Stimulated activated CD4-positive, alpha-beta T cell treated with anti-CD3 and anti-CD28 coated beads, Interleukin-12 subunit alpha, Interleukin-12 subunit beta, amount 100 ng/mL, for 24 hours (primary cell): Measurements from ENCODE around the gene TNIK.
"Not testable (repeated sequence)": the region's sequence is repeated elsewhere in the genome, so short reads cannot be mapped to it uniquely, and the experiment has no call there.

Source experiments
- DNase-seq, 2 experiments: peaks; one replicate each; pipeline ENCODE4 v3.0.0-alpha.2; 2020; ENCODE audit warnings: low read depth in 2 of 2

Gene TNIK

GRCh38 chr3:171126478-171127209 is 333.6 kb downstream of the TNIK start:
- DNase-seq = no peak

GRCh38 chr3:171125010-171125409 is 335.2 kb downstream of the TNIK start:
- no peak for DNase-seq

DNA sequence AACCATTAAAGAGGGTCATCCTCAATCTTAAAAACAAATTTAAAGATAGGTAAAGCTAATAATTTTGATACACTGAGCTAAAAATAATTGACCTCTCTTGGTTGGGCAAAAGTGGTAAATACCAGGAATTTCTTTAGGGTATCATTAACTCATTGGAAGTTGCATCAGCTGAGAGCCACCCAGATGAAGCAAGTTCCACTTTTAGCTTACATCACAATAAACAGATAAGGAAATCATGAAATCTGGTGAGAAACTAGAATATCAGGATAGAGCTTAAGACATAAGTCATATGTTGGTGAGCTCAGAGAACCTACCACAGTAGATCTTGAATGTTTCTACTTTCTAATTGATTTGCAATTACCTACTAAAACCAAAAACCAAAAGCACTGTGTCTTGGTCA is 336.3 kb downstream of the TNIK start:
- DNase-seq = no peak

GRCh38 chr3:171122861-171123260 is 337.3 kb downstream of the TNIK start:
- DNase-seq = no peak

- no peak for DNase-seq
Observed at GRCh38 chr3:171122240-171122639, 338.0 kb downstream of the TNIK start.

DNA sequence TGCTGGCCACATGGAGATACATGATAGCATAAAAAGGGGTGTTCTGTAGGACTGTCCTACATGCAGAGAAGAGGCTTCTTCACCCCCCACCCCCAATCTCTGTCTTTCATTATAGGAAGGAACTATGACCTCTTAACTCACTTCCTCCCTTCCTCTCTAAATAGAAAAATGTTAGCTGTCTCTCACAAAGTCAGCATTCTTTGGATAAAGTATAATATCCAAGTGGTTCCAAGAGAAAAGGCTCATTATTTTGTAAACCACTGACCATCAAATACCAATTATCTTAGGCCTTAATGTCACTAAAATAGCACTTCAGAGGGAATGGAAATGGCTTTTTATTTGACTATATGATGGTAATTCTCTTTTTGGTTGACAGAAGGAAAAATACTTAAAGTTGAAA is 338.4 kb downstream of the TNIK start:
- DNase-seq = no peak

DNA sequence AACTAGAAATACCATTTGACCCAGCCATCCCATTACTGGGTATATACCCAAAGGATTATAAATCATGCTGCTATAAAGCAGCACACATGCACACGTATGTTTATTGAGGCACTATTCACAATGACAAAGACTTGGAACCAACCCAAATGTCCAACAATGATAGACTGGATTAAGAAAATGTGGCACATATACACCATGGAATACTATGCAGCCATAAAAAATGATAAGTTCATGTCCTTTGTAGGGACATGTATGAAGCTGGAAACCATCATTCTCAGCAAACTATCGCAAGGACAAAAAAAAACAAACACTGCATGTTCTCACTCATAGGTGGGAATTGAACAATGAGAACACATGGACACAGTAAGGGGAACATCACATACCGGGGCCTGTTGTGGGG is 340.8 kb downstream of the TNIK start:
- not testable (repeated sequence) for DNase-seq

GRCh38 chr3:171118993-171119392 is 341.2 kb downstream of the TNIK start:
- not testable (repeated sequence) for DNase-seq

GRCh38 chr3:171116824-171117395 is 343.3 kb downstream of the TNIK start:
- DNase-seq = no peak

DNA sequence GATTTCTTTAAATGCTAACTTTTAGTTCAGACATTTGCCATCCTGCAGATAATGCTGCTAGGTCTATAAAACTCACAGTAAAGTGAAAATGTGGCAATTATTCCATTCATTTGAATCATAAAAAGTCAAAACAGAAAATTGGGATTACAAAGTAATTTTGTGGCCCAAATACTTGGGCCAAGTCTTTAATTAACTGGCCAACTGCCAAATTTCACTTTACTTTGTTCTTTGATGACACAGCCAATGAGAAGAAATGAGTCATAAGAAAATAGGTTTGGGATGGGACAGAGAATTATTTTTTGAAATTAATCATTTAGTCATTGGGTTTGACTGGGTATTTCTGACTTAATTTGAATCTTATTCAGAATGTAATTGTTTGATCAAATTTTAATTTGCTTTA is 343.8 kb downstream of the TNIK start:
- no peak for DNase-seq

- DNase-seq = no peak
Observed at GRCh38 chr3:171115667-171116066, 344.5 kb downstream of the TNIK start.

DNA sequence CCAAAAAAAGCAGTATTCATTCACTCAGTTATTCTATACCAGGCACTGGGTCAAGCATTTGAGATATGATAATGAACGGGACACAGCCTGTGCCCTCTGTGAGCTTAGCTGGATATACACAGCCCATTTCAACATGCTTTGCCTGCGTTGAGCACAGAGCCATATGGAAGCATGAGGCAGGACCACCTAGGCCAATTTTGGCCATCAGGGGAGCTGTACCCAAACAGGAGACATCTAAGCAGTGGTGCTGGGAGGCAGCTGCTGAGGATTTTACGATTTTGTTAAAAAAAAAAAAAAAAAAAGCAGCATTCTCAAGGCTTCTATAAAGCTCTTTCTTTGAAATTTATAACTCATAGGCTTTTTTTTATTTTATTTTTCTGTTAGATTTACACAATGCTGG is 346.5 kb downstream of the TNIK start:
- DNase-seq = no peak

GRCh38 chr3:171110715-171111114 is 349.5 kb downstream of the TNIK start:
- no peak for DNase-seq

DNA sequence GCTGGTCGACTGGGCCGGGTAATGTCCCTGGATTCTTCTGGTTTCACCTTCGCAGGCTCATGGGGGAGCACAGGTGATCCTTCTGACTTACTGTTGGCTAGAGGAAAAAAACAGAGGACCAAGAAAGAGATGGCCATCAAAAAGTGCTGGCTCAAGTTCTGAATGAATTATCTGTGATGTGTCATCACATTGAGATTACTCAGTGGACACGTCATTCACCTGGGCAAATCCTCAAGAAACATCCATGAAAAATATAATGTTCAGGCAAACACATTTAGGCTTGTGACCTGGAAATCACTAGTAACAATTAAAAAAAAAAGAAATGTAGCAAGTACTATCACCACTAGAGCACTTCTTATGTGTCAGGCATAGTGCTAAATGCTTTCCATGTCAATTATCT is 352.1 kb downstream of the TNIK start:
- DNase-seq = no peak

- no peak for DNase-seq
Observed at GRCh38 chr3:171103185-171103584, 357.0 kb downstream of the TNIK start.

- DNase-seq = no peak
Observed at GRCh38 chr3:171101982-171102641, 358.1 kb downstream of the TNIK start.

DNA sequence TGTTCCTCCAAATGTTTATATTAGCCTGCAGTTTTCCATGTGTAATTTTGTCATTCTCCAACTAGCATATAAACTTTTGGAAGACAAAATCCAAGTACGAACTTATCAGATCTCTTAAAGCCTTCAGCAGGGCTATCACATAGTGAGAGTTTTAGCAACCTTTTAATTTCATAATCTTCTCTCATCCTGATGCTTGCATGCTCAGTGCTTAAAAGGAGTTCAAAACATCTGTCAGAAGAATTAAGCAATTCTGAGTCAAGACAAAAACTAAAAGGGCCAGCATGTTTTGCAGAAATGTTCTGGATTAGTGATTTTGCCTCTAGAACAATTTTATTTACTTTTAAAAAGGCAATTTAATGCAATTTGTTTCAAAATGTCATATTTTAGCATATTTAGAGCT is 360.3 kb downstream of the TNIK start:
- no peak for DNase-seq

DNA sequence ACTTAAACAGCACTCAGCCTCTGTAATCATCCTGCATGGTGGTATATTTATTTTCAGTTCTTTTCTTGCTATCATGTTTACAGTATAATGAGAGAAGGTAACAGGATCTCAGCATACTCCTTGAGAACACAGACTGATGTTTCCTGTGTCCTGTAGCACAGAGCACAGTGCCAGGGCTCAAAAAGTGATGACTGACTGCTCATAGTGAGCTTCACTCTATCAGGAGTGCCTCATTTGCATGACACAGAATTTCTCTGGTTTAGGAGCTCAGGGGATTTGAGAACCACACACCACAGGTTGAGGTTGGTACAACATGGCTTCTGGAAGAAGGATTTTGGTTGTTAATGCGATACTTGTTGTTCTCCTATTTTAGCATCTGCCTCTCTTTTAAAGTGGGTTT is 365.1 kb downstream of the TNIK start:
- no peak for DNase-seq

DNA sequence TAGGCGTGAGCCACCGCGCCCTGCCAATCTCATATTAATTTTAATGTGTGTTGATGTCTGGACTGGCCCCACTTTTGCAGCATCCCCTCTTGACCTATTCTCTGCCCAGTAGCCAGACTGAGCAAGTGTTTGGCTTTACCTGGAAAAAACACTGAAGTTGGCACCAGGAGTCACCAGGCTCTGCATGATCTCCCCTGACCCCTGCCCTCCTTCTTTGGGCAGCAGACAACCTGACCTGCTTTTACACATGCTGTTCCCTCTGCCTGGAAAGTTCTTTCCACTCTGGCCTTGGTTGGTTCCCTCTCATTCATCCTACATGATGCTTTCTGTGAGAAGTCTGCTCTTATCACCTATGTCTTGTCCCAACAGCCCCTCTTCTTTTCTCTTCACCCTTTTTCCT is 365.8 kb downstream of the TNIK start:
- no peak for DNase-seq

DNA sequence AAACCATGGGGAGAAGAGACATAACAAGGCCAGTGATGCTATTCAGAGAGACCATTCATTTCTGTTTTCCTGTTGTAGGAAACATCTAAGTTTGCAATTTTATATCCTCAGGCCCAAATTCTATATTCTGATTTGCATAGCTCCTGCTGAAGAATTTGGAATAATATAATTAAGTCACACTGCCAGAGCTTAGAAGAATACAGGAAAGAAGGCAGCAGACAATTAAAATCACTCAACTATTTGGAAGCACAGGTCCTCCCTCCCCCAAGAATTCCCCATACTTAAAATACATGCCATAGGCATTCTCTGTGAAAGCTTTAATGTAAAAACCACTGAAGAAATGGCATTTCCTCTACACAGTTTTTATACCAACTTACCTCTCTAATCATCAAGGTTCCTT is 366.7 kb downstream of the TNIK start:
- DNase-seq = no peak

DNA sequence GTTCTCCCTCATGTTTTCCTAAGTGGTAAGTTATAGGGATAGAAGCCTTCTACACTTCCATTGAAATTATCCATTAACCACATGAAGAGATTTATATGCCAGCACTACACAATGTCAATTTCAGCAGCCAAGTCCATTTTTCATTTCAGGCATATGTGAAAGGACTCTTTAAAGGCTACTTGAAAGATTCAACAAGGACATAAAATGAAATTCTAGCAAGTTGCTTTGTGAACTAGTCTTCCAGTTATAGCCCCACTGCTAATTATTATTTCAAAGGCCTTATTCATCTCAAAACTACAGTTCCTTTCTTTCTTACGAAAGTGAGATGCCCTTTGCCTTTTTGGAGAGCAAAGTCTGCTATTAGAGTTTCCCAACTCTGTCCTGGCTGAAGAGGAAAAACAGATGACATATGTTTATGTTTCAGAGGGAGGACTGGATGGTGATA is 367.7 kb downstream of the TNIK start:
- DNase-seq = no peak

GRCh38 chr3:171090321-171090720 is 369.9 kb downstream of the TNIK start:
- DNase-seq = no peak
